HG03139 (cell line): Measurements from ENCODE around the gene CD93.

Source experiments
- ATAC-seq: cut with Tn5 transposase; IDR thresholded peaks from one replicate; pipeline ENCODE4 v1.9.1; 2021; ENCODE audit not compliant: unreplicated experiment

The CD93 gene

GRCh38 chr20:23061734-23062561, 24.2 kb downstream of the CD93 start:
- ATAC-seq = no peak

- ATAC-seq = no peak
Observed at GRCh38 chr20:23061262-23061661, 24.9 kb downstream of the CD93 start.

DNA sequence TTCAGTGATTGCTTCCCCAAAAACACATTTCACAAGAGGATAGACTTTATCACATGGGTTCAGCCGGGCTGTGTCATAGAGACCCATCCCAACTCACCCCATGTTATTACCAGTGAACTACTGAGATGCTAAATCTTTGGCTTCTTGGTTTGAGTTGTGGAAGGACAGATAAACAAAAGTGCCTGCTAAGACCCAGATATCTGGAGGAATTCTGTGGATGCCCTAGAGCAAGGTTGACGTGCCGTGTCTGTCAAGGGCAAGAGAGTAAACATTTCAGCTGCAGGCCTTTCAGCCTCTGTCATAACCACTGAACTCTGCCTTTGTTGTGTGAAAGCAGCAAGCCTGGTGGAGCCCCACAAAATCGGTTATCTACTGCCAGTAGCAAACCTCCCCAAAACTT, 25.5 kb downstream of the CD93 start:
- ATAC-seq = no peak

DNA sequence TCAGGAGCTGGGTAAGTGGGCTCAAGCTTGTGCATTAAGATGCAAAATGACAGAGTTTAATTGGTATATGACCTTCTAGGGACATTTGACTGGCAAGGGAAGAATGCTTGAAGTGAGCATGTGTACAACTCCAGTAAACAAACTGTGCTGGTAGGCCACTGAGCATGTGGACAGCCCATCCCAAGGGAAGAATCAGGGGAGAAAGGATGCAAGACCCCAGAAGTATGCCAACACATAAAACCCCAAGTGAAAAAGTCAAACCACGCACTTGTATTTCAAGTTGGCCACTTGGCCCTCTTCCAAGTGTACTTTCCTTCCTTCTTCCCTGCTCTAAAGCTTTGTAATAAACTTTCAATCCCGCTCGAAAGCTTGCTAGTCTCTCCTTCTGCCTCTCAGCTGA, 26.3 kb downstream of the CD93 start:
- ATAC-seq = no peak

DNA sequence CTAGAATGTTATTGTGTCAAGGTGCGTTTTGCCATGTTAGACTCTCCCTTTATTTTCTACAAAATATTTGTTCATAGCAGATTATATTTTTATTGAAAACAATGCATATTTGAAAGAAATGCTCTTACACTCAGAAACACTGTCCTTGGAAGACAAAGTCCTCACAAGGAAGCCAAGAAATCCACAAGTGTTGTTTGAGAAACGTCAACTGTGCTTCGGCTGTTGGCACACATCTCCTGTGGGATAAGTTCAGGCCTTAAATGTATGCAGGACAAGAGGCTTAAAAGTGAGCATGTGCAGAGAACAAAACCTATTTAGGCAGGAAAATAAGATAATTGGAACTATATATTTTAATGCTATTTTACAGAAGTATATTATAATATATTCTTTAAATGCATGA, 27.1 kb downstream of the CD93 start:
- ATAC-seq = no peak

GRCh38 chr20:23058240-23058639, 27.9 kb downstream of the CD93 start:
- ATAC-seq = no peak

GRCh38 chr20:23052904-23053303, 33.2 kb downstream of the CD93 start:
- no peak for ATAC-seq

DNA sequence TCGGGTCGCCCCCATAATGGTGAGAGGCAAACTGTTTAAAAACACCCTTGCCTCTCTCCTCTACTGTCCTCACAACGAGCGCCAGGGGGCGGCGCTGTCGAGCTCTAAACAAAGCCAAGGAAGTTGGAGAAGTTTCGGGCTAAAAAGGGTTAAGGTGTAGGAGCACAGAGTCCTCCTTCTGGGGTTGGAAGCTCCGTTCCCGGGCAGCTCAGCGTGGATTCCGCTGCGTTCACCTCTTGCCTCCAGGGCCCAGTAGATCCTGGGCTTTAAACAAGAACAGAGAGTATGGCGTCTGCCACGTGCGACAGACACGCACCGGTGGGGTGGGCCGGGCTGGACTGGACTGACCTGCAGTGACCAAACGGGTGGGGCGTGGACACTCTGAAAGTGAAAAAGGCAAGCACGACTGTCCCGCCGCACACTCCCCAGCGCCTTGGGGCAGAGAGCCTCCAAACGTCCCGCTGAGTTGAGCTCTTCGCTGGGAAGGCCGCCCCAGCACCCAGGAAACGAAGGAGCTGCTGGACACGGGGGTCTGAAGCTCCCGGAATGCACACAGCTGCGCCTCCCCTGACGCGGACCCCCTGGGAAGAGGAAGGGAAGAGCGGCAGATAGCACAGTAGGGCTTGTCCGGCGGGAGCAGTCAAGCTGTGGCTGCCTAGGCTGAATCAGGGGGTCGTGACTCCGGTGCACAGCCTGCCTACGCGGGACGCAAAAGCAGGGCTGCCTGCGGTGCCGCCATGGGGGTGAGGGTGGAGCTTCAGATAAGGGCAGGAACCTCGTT, 35.1 kb downstream of the CD93 start:
- ATAC-seq = no peak

GRCh38 chr20:23050076-23050838, 35.9 kb downstream of the CD93 start:
- no peak for ATAC-seq

DNA sequence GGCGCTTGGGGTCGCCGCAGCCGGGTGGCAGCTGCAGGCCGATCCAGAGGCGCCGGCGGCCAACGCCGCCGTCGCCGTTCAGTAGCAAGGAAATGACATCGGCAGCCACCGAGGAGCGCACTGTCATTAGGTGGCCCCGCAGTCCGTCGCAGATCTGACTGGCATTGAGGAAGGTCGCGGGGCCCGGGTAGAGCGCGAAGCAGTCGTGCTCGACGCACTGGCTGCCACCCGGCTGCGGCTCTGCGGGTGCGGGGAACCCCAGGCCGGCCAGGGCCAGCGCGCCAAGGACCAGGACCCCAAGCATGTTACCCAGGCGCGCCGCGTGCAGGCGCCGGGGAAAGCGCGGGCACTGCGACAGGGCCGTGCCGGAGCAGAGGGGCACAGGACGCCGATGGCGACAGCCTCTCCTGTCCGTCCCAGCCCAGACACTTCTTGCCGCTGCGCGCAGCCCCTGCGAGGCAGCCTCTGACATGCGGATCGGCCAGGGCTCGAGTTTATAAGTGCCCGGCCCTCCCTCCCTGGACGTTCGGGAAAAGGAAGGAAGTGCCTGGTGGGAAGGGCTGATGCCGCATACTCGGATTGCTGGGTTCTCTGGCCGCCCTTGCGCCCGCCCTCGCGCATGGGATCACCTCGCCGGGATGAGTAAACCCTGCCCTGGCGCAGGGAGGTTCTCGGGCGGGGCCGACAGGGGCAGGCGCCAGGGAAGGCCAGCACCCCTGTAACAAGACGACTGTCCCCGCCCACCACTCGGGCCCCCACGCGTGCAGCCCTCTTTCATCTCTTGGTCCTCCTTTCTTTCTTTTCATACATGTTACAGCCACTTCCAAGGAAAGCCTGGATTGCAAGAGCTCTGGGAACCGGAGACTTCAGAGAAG, 36.7 kb downstream of the CD93 start, which contains the start of gene THBD:
Gene THBD, minus strand, starts transcription at position 472 of the 875 bp plus-strand sequence. Its CDS starts 168 bp downstream, at position 304.
- ATAC-seq = no peak

DNA sequence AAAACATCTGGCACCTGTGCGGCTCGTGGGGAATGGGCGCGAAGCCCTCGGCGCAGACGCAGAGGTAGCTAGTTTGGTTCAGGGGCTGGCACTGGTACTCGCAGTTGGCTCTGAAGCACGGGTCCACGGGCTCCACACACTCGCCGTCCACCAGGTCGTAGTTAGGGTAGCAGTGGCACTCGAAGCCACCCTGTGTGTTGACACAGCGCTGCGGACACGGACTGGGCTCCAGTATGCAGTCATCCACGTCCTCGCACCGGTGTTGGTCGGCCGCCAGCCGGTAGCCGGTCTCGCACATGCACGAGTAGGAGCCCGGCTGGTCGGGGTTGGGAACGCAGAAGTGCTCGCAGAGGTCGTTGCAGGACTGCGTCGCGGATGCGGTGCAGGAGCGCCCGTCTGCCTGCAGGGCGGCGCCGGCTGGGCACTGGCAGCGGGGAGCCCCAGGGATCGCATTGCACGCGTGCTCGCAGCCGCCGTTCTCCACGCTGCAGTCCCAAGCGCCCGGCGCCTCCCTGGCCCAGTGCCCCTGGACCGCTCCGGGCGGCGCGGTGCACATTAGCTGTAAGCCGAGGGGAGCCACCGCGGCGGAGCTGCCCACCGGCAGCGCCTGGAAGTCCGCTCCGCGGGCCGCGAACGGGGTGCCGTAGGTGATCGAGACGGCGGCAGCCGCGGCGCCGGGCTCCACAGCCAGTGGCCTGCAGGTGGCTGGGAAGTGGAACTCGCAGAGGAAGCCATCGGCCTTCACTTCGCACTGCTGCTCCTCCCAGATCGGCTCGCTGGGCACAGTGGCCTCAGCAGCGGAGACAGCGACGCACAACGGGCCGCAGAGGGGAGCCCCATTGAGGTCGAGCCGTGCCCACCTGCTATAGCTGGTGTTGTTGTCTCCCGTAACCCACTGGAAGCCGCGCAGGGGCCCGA, 37.6 kb downstream of the CD93 start:
- no peak for ATAC-seq

DNA sequence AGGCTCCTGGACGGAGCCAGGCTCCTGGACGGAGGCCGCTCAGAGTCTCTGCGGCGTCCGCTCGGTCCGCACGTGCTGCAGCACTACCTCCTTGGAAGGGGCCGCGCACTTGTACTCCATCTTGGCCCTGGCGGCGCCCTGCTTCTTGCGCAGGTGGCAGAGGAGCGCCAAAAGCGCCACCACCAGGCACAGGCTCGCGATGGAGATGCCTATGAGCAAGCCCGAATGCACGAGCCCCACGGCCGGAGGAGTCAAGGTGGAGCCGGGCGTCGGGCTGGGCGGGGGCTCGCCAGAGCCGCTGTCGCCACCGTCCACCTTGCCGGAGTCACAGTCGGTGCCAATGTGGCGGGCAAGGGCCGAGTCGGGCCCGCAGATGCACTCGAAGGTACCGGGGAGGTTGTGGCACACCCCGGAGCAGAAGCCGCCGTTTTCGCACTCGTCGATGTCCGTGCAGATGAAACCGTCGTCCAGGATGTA, 38.3 kb downstream of the CD93 start:
- no peak for ATAC-seq

- ATAC-seq = no peak
Observed at GRCh38 chr20:23047001-23047737, 39.0 kb downstream of the CD93 start.

- ATAC-seq = no peak
Observed at GRCh38 chr20:23046431-23046830, 39.7 kb downstream of the CD93 start.

- ATAC-seq = no peak
Observed at GRCh38 chr20:23043376-23043775, 42.7 kb downstream of the CD93 start.

GRCh38 chr20:23042270-23042669, 43.9 kb downstream of the CD93 start:
- no peak for ATAC-seq

DNA sequence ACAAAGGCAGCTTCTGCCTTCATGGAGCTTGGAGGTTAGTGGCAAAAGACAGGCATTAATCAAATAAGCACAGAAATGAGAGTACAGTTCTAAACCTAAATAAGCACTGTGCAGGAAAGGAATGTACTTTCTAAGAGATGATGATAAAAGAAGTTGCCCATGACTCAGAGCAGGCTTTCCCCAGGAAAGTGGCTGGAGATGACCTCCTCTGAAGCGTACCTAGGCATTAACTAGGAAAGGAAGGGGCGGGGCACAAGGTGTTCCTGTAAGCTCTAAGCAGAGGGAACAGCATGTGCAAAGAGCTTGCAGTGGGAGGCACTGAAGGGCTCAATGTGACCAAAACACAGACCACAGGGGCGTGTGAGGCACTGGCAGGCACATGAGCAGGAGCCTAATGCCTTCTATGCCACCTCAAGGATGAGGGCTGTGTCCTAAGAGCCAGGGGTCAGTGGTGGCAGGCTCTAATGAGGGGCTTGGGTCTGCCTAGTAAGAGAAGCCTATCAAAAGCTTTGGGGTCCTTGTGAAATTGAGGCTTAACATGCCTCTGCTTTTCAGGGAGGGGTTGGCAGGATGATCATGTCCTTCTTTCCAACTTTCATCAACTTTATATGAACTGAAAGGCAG, 46.1 kb downstream of the CD93 start:
- no peak for ATAC-seq
